Gastroesophageal sphincter (tissue), 3 donors: ENCODE results near the gene ZNF521.

ENCODE experiments used
- CTCF ChIP-seq, 4 experiments: fragments of 200-600 bp in 2 of 4; fragments of 450-650 bp in 2 of 4; sonication (generic) in 1 of 4; IDR thresholded peaks; one replicate each; pipeline ENCODE4 v1.5.1; 2017 to 2019; ENCODE audit warnings: antibody characterized with exemption in 4 of 4, mild to moderate bottlenecking in 2 of 4, moderate library complexity in 2 of 4
- POLR2A ChIP-seq, 2 donors: fragments of 450-650 bp; IDR thresholded peaks; one replicate each; pipeline ENCODE4 v1.6.1; 2017; ENCODE audit warnings: antibody characterized with exemption in 2 of 2, mild to moderate bottlenecking in 2 of 2, moderate library complexity in 1 of 2

DNA sequence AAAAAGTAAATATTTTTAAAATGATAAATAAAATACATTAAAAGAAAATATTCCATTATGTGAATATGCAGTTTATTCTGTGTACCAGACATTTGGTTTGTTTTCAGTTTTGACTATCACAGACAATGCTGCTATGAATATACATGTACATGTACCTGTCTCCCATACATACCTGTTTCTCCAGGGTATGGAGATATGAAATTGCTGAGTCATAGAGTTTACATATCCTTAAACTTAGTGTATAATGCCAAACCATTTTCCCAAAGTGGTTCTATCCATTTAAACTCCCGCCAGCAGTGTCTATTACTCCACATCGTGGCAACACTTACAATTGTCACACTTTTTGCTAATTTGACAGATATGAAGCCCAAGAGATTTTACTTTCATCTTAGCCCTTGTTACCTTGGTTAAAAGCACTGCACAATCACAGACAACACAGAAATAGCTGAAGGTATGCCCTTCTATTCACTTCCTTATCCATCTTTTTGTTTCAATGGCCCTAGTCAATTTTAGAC lies 56.3 kb downstream of the ZNF521 start:
- TF ChIP-seq POLR2A (IDR thresholded peaks at IDR 0.05) (no peak), CTCF (IDR thresholded peaks at IDR 0.05) (no peak)
